Retinal pigment epithelial cell (primary cell): ENCODE results near the gene KCNIP1.

Experiments used
- DNase-seq: peaks from one replicate; pipeline ENCODE4 v3.0.0-alpha.2; 2010; ENCODE audit warnings: low read depth
- H3K4me3 ChIP-seq: 2 replicates; pipeline ENCODE4 v1.5.1; 2011; ENCODE audit warnings: mild to moderate bottlenecking, low read length, control low read depth, moderate library complexity
- CTCF ChIP-seq: conservative IDR thresholded peaks from 2 replicates; pipeline ENCODE4 v1.5.1; 2011; ENCODE audit warnings: low read depth, low read length, control low read depth, inconsistent platforms

Gene KCNIP1

DNA sequence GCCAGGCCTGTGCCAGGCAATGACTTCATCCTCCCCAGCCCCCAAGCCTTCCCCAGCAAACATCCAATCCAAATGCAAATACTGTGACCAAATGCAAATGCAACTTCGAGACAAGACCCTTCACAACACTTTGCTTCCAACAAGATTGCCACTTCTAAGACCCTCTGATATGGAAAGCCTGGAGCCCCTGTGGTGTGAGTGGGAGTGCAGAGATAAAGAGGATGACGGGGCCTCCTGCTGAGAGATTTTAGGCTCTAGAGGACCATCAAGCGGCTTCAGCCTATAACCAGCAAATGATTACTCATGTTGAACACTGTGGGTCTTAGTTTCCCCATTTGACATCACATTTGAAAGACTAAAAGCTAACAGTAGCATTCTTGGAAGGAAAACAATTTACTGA lies 233.1 kb downstream of the KCNIP1 start:
- no peak overlapping the region for H3K4me3 ChIP-seq
- no peak for TF ChIP-seq CTCF
- no peak for DNase-seq

DNA sequence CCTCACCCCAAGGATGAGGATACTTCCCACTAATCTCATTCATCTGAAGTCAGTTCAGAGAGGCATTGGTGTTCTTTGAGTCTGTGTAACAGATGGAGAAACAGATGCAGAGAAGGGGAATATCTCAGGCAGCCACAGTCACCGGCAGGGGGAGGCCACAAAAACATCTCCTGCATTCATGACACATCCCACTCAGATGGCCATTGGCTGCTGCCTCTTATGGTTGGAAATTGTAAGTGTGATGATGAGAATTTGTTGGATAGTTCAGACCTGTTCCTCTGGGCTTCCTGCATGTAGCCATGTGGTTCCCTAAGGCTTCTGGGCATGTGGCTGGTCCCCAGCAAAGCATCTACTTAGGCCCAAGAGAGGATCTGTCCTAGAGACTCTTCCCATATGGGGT lies 233.8 kb downstream of the KCNIP1 start:
- DNase-seq = no peak
- TF ChIP-seq CTCF = no peak
- no peak overlapping the region for H3K4me3 ChIP-seq

DNA sequence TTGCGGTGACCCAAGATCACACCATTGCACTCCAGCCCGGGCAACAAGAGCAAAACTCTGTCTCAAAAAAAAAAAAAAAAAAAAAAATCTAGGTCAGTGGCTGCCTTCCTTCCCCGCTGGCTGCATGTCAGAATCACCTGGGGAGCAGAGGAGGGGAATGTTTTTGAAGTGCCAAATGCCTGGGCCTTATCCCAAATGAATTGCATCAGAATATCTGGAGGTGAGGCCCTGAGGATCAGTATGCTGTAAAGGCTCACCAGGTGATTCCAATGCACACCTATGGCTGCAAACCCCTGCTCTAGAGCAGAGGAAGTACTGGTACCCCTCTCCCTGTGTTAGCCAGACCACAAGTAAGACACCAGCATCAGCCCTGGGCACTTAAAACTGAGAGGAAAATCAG lies 235.0 kb downstream of the KCNIP1 start:
- TF ChIP-seq CTCF = no peak
- no peak for DNase-seq
- H3K4me3 ChIP-seq = no peak overlapping the region

DNA sequence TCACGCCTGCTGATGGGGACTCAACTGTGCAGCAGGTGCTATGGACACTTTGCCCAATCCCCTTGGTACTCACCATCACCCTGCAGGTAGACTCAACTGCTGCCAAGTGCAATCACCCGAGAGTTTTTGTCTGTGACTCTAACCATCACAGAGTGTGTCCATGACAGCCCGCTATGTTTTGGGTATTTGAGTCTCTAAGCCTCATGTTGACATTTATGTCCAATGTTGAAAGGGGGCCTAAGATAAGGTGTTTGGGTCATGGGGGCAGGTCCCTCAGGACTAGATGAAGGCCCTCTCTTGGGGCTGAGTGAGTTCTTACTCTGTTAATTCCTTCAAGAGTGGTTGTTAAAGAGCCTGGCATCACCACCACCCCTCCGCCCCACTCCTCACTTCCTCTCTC lies 235.6 kb downstream of the KCNIP1 start:
- H3K4me3 ChIP-seq = no peak overlapping the region
- TF ChIP-seq CTCF = no peak
- DNase-seq = no peak

- no peak overlapping the region for H3K4me3 ChIP-seq
- TF ChIP-seq CTCF = no peak
- no peak for DNase-seq
These were observed 236.9 kb downstream of the KCNIP1 start for GRCh38 chr5:170740551-170741205.

GRCh38 chr5:170741801-170742200 lies 238.0 kb downstream of the KCNIP1 start:
- no peak for TF ChIP-seq CTCF
- DNase-seq = no peak
- H3K4me3 ChIP-seq = no peak overlapping the region

GRCh38 chr5:170743876-170744212 lies 240.0 kb downstream of the KCNIP1 start:
- no peak for TF ChIP-seq CTCF
- DNase-seq = no peak
- H3K4me3 ChIP-seq = no peak overlapping the region
